GM12878 (cell line): ENCODE results near the gene OR13J1. TPM values are rescaled to one million over a fixed set of nuclear protein-coding genes. Genes with fewer than 3 reads are reported as not detected.

ENCODE experiments used
- BCL3 ChIP-seq: IDR thresholded peaks from 2 replicates; pipeline ENCODE4 v1.6.1; 2011; ENCODE audit warnings: borderline replicate concordance, low read depth, mild to moderate bottlenecking, moderate library complexity, low read length; ENCODE audit not compliant: insufficient read depth, poor library complexity, severe bottlenecking
- BRCA1 ChIP-seq: IDR thresholded peaks from 2 replicates; pipeline ENCODE4 v1.6.1; 2011; ENCODE audit warnings: low read depth, low read length, improper control_type of control experiment
- FOXM1 ChIP-seq: IDR thresholded peaks from 2 replicates; pipeline ENCODE4 v1.6.1; 2012; ENCODE audit warnings: low read depth, mild to moderate bottlenecking, inconsistent platforms, low read length, moderate library complexity
- GATAD2B ChIP-seq: fragments of 450-650 bp; conservative IDR thresholded peaks from 2 replicates; pipeline ENCODE4 v1.6.1; 2017; ENCODE audit warnings: low read depth, mild to moderate bottlenecking, moderate library complexity
- IKZF2 ChIP-seq, 2 experiments: fragments of 450-650 bp; IDR thresholded peaks; 2 replicates each; pipeline ENCODE4 v1.6.1; 2017; ENCODE audit warnings: mild to moderate bottlenecking in 2 of 2, moderate library complexity in 2 of 2
- IRF5 ChIP-seq: fragments of 450-650 bp; IDR thresholded peaks from 2 replicates; pipeline ENCODE4 v1.6.1; 2017; ENCODE audit warnings: borderline replicate concordance
- JUNB ChIP-seq: IDR thresholded peaks from 2 replicates; pipeline ENCODE4 v1.6.1; 2016; ENCODE audit warnings: antibody characterized with exemption, mild to moderate bottlenecking
- MLLT1 ChIP-seq: fragments of 450-650 bp; IDR thresholded peaks from 2 replicates; pipeline ENCODE4 v1.6.1; 2016; ENCODE audit warnings: mild to moderate bottlenecking
- NFYB ChIP-seq: IDR thresholded peaks from 2 replicates; pipeline ENCODE4 v1.6.1; 2011; ENCODE audit warnings: low read depth, mild to moderate bottlenecking, low read length, improper control_type of control experiment, moderate library complexity; ENCODE audit not compliant: insufficient read depth
- PAX5 ChIP-seq: IDR thresholded peaks from 2 replicates; pipeline ENCODE4 v1.6.1; 2011; ENCODE audit warnings: low read depth, low read length, borderline replicate concordance
- POU2F2 ChIP-seq: IDR thresholded peaks from 3 replicates; pipeline ENCODE4 v1.6.1; 2011; ENCODE audit warnings: low read depth, mild to moderate bottlenecking, low read length, borderline replicate concordance
- RAD21 ChIP-seq: IDR thresholded peaks from 2 replicates; pipeline ENCODE4 v1.6.1; 2011; ENCODE audit warnings: mild to moderate bottlenecking, low read depth, low read length, moderate library complexity; ENCODE audit not compliant: insufficient read depth
- RELB ChIP-seq: fragments of 450-650 bp; IDR thresholded peaks from 2 replicates; pipeline ENCODE4 v1.6.1; 2017; ENCODE audit warnings: low read depth, mild to moderate bottlenecking, moderate library complexity
- SMC3 ChIP-seq: IDR thresholded peaks from 2 replicates; pipeline ENCODE4 v1.6.1; 2011; ENCODE audit warnings: low read length, improper control_type of control experiment, borderline replicate concordance
- SRF ChIP-seq, 2 experiments: IDR thresholded peaks; 2 replicates each; pipeline ENCODE4 v1.6.1; 2011; ENCODE audit warnings: low read depth in 2 of 2, low read length in 2 of 2, mild to moderate bottlenecking in 1 of 2, moderate library complexity in 1 of 2
- STAT1 ChIP-seq: fragments of 450-650 bp; conservative IDR thresholded peaks from 2 replicates; pipeline ENCODE4 v1.6.1; 2014; ENCODE audit warnings: antibody characterized with exemption, mild to moderate bottlenecking
- TBL1XR1 ChIP-seq: IDR thresholded peaks from 2 replicates; pipeline ENCODE4 v1.6.1; 2012; ENCODE audit warnings: low read depth, low read length, improper control_type of control experiment
- YY1 ChIP-seq: IDR thresholded peaks from 2 replicates; pipeline ENCODE4 v1.6.1; 2011; ENCODE audit warnings: low read depth, mild to moderate bottlenecking, low read length
- polyA plus RNA-seq, 11 experiments: library from polyadenylated mRNA; depleted of rRNA in 4 of 11; unstranded in 6 of 11; stranded (reverse) in 5 of 11; fragments of >200 nt; fragmentation: Nextera tagmentation in 4 of 11; fragmentation: Illumina TruSeq in 1 of 11; extraction: Ambion mirVana in 4 of 11; extraction: Trizol in 1 of 11; gene quantifications; 1 replicate in 1 of 11; 2 replicates in 10 of 11; pipeline versions ENCODE4 v1.2.1 to v1.2.3, GENCODE V29; 2011 to 2016; ENCODE audit warnings: inconsistent platforms in 2 of 11, missing spikeins in 2 of 11, low read depth in 1 of 11
- total RNA-seq, 4 experiments: library from RNA; depleted of rRNA in 3 of 4; stranded (reverse); fragments of >200 nt in 3 of 4; fragmentation: Illumina TruSeq in 1 of 4; extraction: Trizol in 1 of 4; gene quantifications; 2 replicates each; pipeline versions ENCODE4 v1.2.1 to v1.2.3, GENCODE V29; 2013 to 2021

OR13J1 gene
- total and polyA plus RNA-seq, 10 of the 15 experiments (the other 5 are each of a cell fraction or from before 2014, with no cell fraction given) = not detected

- TF ChIP-seq RELB (no peak), NFYB (no peak), GATAD2B (no peak), IKZF2 (IDR thresholded peaks at IDR 0.05) (no peak), PAX5 (no peak), RAD21 (peak; percentile 65), JUNB (no peak), SMC3 (peak; percentile 45; the same call in 1 of the 2 replicates), FOXM1 (no peak), IRF5 (no peak), YY1 (no peak), TBL1XR1 (no peak), BCL3 (no peak), SRF (IDR thresholded peaks at IDR 0.05; ENCODE audit: low read depth in 2 of 2, low read length in 2 of 2) (no peak), STAT1 (no peak), MLLT1 (no peak), BRCA1 (no peak), POU2F2 (no peak)
These were observed 32.8 kb upstream of the OR13J1 start (continued) for GRCh38 chr9:35903049-35903448.
